ENCODE results near the gene DEXI. TPM values are rescaled to one million over a fixed set of nuclear protein-coding genes. Genes with fewer than 3 reads are reported as not detected.

The DEXI gene
- total and polyA plus RNA-seq, 2 of the 13 experiments (the other 11 are each of a cell fraction or from before 2014, with no cell fraction given): 51.5 to 70.4 TPM

DNA sequence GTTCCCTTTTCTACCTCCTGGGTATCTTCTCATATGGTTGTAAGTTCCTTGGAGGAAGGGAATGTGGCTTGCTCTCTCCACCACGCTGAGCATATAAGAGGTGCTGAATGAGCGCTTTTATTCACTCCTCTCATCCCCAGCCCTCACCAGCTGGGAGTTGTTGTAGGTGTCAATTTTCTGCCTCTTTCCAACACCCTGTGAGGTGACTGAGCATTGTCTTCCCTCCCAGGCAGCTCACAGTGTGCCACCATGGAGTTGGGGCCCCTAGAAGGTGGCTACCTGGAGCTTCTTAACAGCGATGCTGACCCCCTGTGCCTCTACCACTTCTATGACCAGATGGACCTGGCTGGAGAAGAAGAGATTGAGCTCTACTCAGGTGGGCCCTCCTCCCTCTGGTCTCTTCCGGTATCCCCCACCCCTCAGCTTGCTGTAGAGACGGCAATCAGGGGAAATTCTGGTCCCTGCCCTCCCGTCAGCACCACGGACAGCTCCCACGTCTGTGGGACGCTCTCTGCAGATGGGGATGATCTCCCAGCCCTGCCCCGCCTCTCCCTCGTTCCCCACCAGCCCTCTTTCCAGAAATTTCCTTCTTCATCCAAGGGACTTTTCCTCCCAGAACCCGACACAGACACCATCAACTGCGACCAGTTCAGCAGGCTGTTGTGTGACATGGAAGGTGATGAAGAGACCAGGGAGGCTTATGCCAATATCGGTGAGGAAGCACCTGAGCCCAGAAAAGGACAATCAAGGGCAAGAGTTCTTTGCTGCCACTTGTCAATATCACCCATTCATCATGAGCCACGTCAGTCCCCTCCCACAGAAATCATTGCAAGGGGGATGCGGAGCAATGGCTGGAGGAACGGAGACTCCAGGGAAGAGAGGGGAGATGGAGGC is 47.0 kb downstream of the DEXI start (continued):
- TF ChIP-seq, protein P1, sequence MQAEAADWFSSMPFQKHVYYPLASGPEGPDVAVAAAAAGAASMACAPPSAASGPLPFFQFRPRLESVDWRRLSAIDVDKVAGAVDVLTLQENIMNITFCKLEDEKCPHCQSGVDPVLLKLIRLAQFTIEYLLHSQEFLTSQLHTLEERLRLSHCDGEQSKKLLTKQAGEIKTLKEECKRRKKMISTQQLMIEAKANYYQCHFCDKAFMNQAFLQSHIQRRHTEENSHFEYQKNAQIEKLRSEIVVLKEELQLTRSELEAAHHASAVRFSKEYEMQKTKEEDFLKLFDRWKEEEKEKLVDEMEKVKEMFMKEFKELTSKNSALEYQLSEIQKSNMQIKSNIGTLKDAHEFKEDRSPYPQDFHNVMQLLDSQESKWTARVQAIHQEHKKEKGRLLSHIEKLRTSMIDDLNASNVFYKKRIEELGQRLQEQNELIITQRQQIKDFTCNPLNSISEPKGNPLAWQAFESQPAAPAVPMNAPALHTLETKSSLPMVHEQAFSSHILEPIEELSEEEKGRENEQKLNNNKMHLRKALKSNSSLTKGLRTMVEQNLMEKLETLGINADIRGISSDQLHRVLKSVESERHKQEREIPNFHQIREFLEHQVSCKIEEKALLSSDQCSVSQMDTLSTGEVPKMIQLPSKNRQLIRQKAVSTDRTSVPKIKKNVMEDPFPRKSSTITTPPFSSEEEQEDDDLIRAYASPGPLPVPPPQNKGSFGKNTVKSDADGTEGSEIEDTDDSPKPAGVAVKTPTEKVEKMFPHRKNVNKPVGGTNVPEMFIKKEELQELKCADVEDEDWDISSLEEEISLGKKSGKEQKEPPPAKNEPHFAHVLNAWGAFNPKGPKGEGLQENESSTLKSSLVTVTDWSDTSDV (CRISPR knock-in tag; IDR thresholded peaks at IDR 0.05): 0 out of 2 replicates have a peak, but pooled peaks have one; percentile 38
- peak; percentile 96 for TF ChIP-seq HOXA7 (CRISPR knock-in tag; IDR thresholded peaks at IDR 0.05)
- TF ChIP-seq, protein P2, sequence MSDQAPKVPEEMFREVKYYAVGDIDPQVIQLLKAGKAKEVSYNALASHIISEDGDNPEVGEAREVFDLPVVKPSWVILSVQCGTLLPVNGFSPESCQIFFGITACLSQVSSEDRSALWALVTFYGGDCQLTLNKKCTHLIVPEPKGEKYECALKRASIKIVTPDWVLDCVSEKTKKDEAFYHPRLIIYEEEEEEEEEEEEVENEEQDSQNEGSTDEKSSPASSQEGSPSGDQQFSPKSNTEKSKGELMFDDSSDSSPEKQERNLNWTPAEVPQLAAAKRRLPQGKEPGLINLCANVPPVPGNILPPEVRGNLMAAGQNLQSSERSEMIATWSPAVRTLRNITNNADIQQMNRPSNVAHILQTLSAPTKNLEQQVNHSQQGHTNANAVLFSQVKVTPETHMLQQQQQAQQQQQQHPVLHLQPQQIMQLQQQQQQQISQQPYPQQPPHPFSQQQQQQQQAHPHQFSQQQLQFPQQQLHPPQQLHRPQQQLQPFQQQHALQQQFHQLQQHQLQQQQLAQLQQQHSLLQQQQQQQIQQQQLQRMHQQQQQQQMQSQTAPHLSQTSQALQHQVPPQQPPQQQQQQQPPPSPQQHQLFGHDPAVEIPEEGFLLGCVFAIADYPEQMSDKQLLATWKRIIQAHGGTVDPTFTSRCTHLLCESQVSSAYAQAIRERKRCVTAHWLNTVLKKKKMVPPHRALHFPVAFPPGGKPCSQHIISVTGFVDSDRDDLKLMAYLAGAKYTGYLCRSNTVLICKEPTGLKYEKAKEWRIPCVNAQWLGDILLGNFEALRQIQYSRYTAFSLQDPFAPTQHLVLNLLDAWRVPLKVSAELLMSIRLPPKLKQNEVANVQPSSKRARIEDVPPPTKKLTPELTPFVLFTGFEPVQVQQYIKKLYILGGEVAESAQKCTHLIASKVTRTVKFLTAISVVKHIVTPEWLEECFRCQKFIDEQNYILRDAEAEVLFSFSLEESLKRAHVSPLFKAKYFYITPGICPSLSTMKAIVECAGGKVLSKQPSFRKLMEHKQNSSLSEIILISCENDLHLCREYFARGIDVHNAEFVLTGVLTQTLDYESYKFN (CRISPR knock-in tag; conservative IDR thresholded peaks at IDR 0.05): no peak
- TF ChIP-seq SMARCE1 (IDR thresholded peaks at IDR 0.05; ENCODE audit: borderline replicate concordance): no peak
- no peak for TF ChIP-seq EZH2 (conservative IDR thresholded peaks at IDR 0.05; ENCODE audit: low read depth, low read length)
- no peak for TF ChIP-seq FUBP1 (CRISPR knock-in tag; IDR thresholded peaks at IDR 0.05; ENCODE audit: borderline replicate concordance)
- TF ChIP-seq HNRNPH1 (optimal IDR thresholded peaks at IDR 0.05; ENCODE audit: low read depth, low read length): no peak
- peak; percentile 54; the same call in 1 of the 2 replicates for TF ChIP-seq MED1 (CRISPR knock-in tag; IDR thresholded peaks at IDR 0.05)
- TF ChIP-seq ZNF615 (CRISPR knock-in tag; IDR thresholded peaks at IDR 0.05; ENCODE audit: borderline replicate concordance): 0 out of 2 replicates have a peak, but pooled peaks have one; percentile 41
- TF ChIP-seq ZNF737 (CRISPR knock-in tag; IDR thresholded peaks at IDR 0.05; ENCODE audit: borderline replicate concordance): peak; percentile 97
- no peak for TF ChIP-seq ADNP (CRISPR knock-in tag; IDR thresholded peaks at IDR 0.05)
- TF ChIP-seq, protein P3, sequence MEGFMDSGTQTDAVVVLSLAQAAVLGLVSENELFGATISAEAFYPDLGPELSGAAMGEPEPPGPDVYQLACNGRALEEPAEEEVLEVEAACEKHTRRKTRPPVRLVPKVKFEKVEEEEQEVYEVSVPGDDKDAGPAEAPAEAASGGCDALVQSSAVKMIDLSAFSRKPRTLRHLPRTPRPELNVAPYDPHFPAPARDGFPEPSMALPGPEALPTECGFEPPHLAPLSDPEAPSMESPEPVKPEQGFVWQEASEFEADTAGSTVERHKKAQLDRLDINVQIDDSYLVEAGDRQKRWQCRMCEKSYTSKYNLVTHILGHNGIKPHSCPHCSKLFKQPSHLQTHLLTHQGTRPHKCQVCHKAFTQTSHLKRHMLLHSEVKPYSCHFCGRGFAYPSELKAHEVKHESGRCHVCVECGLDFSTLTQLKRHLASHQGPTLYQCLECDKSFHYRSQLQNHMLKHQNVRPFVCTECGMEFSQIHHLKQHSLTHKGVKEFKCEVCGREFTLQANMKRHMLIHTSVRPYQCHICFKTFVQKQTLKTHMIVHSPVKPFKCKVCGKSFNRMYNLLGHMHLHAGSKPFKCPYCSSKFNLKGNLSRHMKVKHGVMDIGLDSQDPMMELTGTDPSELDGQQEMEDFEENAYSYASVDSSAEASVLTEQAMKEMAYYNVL (CRISPR knock-in tag; IDR thresholded peaks at IDR 0.05; ENCODE audit: borderline replicate concordance): 0 out of 2 replicates have a peak, but pooled peaks have one; percentile 49
- TF ChIP-seq, protein P4, sequence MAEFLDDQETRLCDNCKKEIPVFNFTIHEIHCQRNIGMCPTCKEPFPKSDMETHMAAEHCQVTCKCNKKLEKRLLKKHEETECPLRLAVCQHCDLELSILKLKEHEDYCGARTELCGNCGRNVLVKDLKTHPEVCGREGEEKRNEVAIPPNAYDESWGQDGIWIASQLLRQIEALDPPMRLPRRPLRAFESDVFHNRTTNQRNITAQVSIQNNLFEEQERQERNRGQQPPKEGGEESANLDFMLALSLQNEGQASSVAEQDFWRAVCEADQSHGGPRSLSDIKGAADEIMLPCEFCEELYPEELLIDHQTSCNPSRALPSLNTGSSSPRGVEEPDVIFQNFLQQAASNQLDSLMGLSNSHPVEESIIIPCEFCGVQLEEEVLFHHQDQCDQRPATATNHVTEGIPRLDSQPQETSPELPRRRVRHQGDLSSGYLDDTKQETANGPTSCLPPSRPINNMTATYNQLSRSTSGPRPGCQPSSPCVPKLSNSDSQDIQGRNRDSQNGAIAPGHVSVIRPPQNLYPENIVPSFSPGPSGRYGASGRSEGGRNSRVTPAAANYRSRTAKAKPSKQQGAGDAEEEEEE (CRISPR knock-in tag; IDR thresholded peaks at IDR 0.05; ENCODE audit: borderline replicate concordance): peak; percentile 92; the same call in 1 of the 2 replicates
